Activated CD4-positive, alpha-beta T cell treated with anti-CD3 and anti-CD28 coated beads, Interleukin-2, amount 50 U/mL, for 16 hours (primary cell): Measurements from ENCODE around the gene RC3H2.
A peak's percentile ranks its signal among the peaks of the same experiment; 100 is the strongest.
"Not testable (repeated sequence)": the region's sequence is repeated elsewhere in the genome, so short reads cannot be mapped to it uniquely, and the experiment has no call there.

Experiments used
- DNase-seq: peaks from one replicate; pipeline ENCODE4 v3.0.0-alpha.2; 2020

Gene RC3H2

GRCh38 chr9:122912964-122913673 lies 8.0 kb upstream of the RC3H2 start, which contains the start of gene ZBTB6:
Gene ZBTB6 (minus strand): TSS chr9:122913323. CDS start chr9:122912072, 1,251 bp downstream.
- peak; percentile 82 for DNase-seq

DNA sequence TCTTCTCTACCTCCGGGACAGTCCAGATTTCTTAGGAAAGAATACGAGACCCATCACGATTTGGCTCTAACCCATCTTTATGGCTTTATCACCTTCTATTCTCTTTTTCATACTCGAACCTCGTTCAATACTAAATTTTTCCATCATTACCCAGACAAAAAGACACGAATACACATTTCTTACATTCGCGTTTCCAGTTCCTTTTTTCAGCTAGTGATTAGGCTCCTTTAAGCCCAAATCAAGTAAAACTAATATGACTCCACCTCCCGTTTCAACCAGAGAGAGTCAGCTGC lies 7.5 kb upstream of the RC3H2 start:
- no peak for DNase-seq

- not testable (repeated sequence) for DNase-seq
These were observed 963 bp upstream of the RC3H2 start for GRCh38 chr9:122906122-122906521.

GRCh38 chr9:122904466-122904822 lies 715 bp downstream of the RC3H2 start:
- peak; percentile 44 for DNase-seq

DNA sequence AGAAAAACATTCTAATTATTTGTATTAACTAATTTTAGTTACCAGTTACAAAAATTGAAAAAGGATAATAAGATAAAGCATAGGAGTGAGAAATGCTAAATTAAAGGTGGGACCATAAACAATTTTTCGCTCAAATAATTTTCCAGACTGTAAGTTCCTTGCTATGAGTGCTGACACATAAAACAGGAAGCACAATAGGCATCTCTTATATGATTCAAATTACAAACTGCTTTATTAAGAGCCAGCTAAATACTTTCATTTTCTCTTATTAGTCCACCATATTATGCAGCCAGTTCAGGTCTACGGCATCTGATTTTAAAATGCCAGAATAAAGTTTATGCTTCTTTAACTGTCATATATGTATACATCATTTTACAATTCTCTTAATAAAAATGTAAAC lies 4.4 kb downstream of the RC3H2 start:
- no peak for DNase-seq

DNA sequence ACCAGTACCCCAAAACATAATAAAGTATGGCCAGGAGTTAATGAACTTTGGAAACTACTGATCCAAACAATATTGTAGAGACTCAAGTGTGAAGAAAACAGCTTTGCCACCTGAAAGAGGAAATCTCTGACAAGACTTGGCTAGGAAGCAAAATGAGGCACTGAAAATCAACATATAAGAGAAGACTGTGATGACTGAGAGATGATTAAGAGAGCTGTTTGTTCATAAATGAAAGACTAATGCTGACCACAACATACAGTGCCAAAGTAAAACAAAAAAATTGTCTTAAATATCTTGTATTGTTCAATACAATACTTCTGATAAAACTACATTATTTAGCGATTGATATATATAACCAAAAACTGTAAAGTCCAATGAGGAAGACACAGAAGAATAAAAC lies 7.2 kb downstream of the RC3H2 start:
- DNase-seq: no peak

DNA sequence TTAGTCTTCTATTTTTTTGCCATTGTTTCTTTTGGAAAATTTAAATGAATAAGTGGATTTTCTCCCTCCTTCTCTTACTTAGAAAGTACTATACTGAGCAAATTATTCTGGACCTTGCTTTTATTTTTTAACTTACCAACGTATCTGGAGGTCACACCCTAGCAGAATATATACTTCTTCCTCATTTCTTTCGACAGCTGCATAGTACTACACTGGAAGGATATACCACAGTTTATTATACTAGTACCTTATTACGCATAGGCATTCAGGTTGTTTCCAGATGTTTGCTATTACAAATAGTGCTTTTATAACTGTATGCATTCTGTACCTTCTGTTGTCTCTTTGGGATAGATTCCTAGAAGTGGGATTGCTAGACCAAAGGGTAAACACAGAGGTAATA lies 16.7 kb downstream of the RC3H2 start:
- no peak for DNase-seq

- DNase-seq: no peak
These were observed 22.0 kb downstream of the RC3H2 start for GRCh38 chr9:122883125-122883524.

DNA sequence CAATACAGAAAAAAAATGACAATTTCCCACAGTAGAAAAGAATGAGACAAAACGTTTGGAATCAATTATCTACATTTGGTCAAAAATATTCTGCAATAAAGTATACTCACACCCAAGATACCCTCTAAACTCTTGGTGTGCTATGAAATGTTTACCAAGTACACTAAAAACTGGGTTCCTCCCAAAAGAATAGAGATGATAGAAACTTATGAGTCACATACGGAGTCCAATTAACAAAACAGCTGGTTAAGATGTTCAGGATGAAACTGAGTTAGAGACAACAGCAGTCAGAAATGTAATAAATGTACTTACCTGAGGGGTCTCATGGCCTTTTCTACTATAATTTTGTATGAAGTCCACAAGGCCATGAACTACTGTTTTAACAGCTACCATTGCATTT lies 25.7 kb downstream of the RC3H2 start:
- no peak for DNase-seq

DNA sequence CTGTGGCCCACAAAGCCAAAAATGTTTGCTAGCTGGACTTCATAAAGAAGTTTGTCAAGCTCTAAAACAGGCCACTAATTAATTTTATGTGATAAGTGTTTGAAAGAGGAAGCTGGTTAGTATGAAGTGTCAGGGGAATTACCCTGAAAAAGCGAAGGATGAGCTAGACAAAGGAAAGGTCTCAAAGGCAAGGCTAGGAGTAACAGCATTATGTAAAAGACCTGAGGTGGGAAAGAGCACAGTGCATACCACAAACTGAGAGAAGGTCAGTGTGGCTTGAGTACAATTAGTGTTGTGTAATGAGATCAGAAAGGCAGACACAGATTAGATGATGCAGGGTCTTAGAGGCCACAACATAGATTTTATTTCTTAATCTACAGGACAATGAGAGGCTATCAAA lies 29.6 kb downstream of the RC3H2 start:
- no peak for DNase-seq

DNA sequence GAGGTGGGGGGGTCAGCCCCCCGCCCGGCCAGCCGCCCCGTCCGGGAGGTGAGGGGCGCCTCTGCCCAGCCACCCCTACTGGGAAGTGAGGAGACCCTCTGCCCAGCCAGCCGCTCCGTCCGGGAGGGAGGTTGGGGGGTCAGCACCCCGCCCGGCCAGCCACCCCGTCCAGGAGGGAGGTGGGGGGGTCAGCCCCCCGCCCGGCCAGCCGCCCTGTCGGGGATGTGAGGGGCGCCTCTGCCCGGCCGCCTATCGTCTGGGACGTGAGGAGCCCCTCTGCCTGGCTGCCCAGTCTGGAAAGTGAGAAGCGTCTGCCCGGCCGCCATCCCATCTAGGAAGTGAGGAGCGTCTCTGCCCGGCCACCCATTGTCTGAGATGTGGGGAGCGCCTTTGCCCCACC lies 37.9 kb downstream of the RC3H2 start:
- DNase-seq: not testable (repeated sequence)

GRCh38 chr9:122866079-122866478 lies 39.1 kb downstream of the RC3H2 start:
- DNase-seq: no peak

GRCh38 chr9:122865300-122865699 lies 39.9 kb downstream of the RC3H2 start:
- no peak for DNase-seq

- DNase-seq: no peak
These were observed 41.8 kb downstream of the RC3H2 start for GRCh38 chr9:122863407-122863806.

DNA sequence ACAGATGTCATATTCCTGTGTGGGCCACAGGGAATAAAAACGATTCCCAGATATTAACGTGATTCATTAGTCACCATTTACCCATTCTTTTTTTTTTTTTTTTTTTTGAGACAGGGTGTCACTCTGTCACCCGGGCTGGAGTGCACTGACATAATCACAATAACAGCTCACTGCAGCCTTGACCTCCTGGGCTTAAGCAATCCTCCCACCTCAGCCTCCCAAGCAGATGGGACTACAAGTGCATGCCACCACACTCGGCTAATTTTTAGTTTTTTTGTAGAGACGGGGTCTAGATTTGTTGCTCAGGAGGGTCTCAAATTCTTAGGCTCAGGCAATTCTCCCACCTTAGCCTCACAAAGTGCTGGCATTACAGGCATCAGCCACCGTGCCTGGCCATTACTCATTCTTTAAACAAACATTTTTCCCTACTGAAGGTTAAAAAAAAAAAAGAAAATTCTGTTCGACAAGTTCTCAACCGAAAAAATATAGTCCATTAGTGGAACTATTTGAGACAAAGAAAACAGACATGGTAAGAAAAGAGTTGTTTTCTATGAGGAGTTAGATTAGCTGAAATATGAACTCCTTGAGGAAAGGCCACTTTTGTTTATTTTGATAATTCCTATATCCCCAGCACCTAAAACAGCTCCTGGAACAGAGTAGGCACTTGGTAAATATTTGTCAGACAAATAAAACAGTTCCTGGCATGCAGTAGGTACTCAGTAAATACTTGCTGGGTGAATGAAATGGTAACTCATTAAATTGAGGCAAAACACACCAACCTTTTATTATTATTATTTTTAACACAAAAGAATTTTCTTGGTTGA lies 44.6 kb downstream of the RC3H2 start:
- DNase-seq: no peak

GRCh38 chr9:122857815-122858214 lies 47.3 kb downstream of the RC3H2 start:
- no peak for DNase-seq

DNA sequence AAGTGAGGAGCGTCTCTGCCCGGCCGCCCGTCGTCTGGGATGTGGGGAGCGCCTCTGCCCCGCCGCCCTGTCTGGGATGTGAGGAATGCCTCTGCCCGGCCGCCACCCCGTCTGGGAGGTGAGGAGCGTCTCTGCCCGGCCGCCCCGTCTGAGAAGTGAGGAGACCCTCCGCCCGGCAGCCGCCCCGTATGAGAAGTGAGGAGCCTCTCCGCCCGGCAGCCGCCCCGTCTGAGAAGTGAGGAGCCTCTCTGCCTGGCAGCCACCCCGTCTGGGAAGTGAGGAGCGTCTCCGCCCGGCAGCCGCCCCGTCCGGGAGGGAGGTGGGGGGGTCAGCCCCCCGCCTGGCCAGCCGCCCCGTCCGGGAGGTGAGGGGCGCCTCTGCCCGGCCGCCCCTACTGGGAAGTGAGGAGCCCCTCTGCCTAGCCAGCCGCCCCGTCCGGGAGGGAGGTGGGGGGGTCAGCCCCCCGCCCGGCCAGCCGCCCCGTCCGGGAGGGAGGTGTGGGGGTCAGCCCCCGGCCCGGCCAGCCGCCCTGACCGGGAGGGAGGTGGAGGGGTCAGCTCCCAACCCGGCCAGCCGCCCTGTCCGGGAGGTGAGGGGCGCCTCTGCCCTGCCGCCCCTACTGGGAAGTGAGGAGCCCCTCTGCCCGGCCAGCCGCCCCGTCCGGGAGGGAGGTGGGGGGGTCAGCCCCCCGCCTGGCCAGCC lies 52.9 kb downstream of the RC3H2 start:
- DNase-seq: not testable (repeated sequence)

DNA sequence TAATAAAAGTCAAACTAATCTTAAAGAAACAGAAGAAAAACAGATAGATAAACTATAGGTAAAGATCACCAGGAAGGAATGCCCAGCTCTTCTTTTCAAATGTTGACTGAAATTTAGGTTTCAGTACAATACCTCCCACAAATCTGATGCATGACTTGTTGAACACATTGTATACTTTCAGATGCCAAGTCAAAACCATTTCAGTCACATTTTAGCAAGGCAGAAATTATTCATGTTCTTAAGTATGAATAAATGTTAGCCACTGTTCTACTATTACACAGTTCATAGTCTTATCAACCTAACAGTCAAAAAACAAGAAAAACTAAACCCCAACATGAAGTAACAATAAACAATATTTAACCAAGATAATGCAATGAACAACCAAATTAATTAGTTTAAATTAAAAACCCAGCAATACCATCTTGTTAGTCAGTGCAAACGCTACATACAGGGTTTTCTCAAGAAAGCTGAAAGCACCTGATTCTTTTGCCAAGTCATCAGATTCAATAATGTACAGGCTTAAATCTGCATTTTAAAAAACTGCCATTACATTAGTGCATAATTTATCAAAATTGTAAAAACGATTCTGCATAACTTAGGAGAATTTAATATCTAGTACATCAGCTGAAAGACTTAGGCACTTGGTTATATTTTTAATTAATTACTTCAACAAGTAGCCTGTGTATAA lies 56.8 kb downstream of the RC3H2 start:
- no peak for DNase-seq

DNA sequence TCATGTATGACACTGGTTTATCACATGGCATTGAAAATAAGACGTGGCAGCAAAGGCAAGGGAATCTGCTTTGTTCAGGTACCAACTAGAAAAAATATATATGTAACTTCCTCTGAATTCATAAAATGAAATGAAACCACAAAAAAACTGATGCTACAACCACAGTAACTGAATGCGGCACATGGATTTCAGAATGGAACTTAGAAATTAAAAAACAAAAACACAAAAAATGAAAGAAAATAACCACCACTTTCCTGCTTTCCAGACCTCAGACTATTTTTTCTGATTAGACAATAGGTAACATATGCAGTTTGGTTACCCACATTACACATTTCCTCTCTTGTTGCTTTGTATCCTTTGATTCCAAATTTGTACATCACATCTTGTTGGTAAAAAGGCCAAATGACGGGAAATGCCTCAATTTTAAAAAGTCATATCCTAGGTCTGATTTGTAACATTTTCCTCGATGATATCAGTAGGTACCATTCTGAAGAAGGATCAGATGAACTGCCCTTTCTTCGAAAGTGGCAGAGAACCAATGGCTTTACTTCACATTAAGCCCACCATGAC lies 58.7 kb downstream of the RC3H2 start:
- DNase-seq: peak; percentile 33

GRCh38 chr9:122845116-122845515 lies 60.0 kb downstream of the RC3H2 start:
- no peak for DNase-seq

DNA sequence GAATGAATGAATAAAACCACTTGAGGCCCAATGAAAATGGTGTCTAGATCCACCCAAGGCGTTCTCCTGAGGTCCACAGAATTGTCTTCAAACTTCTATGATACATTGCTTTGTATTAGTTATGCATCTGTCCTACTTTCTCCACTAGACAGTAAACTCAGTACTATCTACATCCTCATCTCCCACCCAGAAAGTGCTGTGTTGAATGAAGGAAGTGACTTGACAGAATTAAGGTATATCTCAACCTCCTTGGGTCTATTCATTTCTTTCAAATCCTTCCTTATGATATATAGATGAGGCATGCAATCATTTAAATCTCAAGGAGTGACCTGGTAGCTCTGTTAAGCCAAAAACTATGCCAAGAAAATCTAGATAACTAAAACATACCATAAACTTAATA lies 61.0 kb downstream of the RC3H2 start:
- DNase-seq: no peak

DNA sequence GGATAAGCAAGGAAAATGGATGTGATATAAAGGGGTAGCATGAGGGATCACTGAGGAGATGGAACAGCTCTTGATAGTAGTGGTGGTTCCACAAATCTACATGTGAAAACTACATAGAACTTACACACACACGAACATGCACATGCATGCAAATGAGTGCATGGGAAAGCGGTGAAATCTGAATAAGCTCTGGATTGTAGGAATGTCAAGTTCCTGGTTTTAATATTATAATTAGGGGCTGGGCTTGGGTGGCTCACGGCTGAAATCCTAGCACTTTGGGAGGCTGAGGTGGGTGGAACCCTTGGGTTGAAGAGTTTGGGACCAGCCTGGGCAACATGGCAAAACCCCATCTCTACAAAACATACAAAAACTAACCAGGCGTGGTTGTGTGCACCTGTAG lies 63.7 kb downstream of the RC3H2 start:
- DNase-seq: no peak

DNA sequence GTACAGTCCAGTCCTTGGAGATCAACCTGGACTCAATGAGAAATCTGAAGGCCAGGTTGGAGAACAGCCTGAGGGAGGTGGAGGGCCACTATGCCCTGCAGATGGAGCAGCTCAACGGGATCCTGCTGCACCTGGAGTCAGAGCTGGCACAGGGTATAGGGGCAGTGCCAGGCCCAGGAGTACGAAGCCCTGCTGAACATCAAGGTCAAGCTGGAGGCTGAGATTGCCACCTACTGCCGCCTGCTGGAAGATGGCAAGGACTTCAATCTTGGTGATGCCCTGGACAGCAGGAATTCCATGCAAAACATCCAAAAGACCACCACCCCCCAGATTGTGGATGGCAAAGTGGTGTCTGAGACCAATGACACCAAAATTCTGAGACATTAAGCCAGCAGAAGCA lies 66.7 kb downstream of the RC3H2 start:
- DNase-seq: not testable (repeated sequence)
